ENCODE data around the gene VPS39. TPM values are rescaled to one million over a fixed set of nuclear protein-coding genes. Genes with fewer than 3 reads are reported as not detected.

The VPS39 gene
- total RNA-seq, 5 donors from 2014 or later (not counting 1 experiment from before 2014, with no cell fraction given): 98.5 to 113 (median 101) TPM

DNA sequence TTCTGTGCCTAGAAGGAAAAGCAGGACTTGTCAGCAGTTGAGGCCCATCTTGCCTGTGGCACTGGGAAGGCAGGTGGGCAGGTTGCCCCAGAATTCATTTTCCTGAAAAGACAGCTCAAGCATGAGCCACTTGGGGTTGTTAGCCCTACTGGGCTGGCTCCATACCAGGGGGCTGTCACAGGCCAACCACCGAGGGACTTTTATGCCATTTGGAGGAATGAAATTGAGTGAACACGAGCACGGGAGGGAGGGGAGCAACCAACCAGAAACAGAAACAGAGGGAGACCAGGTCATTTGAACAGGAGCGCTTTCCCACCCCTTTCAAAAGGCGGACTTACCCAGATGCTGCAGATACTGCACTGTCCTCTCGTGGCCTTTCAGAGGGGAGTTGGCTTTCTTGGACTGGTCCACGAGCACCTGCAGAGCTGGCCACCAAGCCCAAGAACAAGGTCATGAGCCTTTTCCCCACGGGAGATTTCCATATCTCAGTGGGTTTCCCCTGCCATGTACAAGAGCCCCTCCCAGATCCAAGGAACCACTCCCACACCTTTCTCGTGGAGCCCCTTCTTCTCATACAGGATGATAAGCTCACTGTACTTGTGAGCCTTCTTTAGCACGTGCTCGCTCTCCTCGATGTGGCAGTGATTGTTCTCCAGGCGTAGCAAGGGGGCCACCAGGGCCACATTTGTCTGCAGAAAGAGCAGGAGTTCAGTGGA, 41.7 kb downstream of the VPS39 start:
- POLR2A ChIA-PET: no interaction called here
- peaks cover 17 to 94% of the 10 kb centered on the region in 2 donors for H3K36me3 ChIP-seq (ENCODE audit: control insufficient read depth in 2 of 2, extremely low read depth in 1 of 2, insufficient read depth in 1 of 2, low read length in 1 of 2)
- Mint-ChIP-seq H3K36me3 (peaks cover 74% of the 10 kb centered on the region), H3K4me3 (no peak overlapping the region), H3K27ac (no peak overlapping the region), H3K4me1 (peaks cover 0 to 2% (median 0%) of the 10 kb centered on the region in 3 donors), H3K9me3 (no peaks in the 10 kb centered on the region), H3K27me3 (no peaks in the 10 kb centered on the region)
- ATAC-seq (replicated peaks in 1 of 4): no peak
- WGBS (ENCODE audit: insufficient coverage): 100% methylated on average over 12 of the region's 13 CpGs
- no peaks in the 10 kb centered on the region for H3K27me3 ChIP-seq (replicated peaks in 1 of 2; ENCODE audit: control insufficient read depth in 2 of 2, extremely low read depth in 1 of 2, insufficient read depth in 2 of 2, low read length in 1 of 2)
- CTCF ChIA-PET: no interaction called here
- no peak for DNase-seq
- H3K4me1 ChIP-seq (ENCODE audit: control insufficient read depth in 1 of 2, extremely low read depth in 1 of 2, insufficient read depth in 2 of 2, low read length in 2 of 2): no peaks in the 10 kb centered on the region
- H3K27ac ChIP-seq (ENCODE audit: low read length): no peak overlapping the region
- H3K9me3 ChIP-seq: no peaks in the 10 kb centered on the region
- no peak overlapping the region for H3K4me3 ChIP-seq (ENCODE audit: control insufficient read depth in 1 of 2, extremely low read depth in 1 of 2, low read length in 1 of 2)

DNA sequence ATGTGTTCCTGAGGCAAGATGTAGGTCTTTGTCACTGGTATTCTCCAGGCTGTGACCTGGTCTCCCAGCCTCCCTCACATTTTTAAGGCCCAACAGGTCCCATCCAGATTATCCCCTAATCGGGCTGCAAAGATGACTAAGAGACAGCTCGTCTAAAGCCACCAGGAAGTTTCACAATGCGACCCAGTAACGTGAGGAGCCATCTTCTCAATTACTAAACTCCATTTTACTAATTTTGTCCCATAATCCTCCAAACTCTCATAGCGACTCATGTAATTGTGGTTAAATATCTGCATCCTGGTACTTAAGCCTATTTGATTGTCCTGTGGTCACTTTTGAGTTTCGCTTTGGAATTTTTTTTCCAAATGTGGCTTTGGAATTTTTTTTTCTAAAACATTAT, 43.0 kb downstream of the VPS39 start:
- ChIA-PET CTCF (interaction anchor here in 1 of 2 donors (0.5 kb wide), 1 partner anchor 175 kb away, joined by 4 read pairs; no protein-coding TSS in a partner anchor), POLR2A (no interaction called here)
- H3K36me3 Mint-ChIP-seq: peaks cover 73% of the 10 kb centered on the region
- no peaks in the 10 kb centered on the region for H3K27me3 ChIP-seq (replicated peaks in 1 of 2; ENCODE audit: control insufficient read depth in 2 of 2, extremely low read depth in 1 of 2, insufficient read depth in 2 of 2, low read length in 1 of 2)
- no peaks in the 10 kb centered on the region for H3K9me3 ChIP-seq
- H3K27ac Mint-ChIP-seq: no peak overlapping the region
- peaks cover 24 to 94% of the 10 kb centered on the region in 2 donors for H3K36me3 ChIP-seq (ENCODE audit: control insufficient read depth in 2 of 2, extremely low read depth in 1 of 2, insufficient read depth in 1 of 2, low read length in 1 of 2)
- DNase-seq: no peak
- H3K4me1 Mint-ChIP-seq: no peaks in the 10 kb centered on the region
- H3K4me1 ChIP-seq (ENCODE audit: control insufficient read depth in 1 of 2, extremely low read depth in 1 of 2, insufficient read depth in 2 of 2, low read length in 2 of 2): no peaks in the 10 kb centered on the region
- 86% methylated on average over 1 of the region's 6 CpGs for WGBS (ENCODE audit: insufficient coverage)
- no peak overlapping the region for H3K27ac ChIP-seq (ENCODE audit: low read length)
- no peak overlapping the region for H3K4me3 Mint-ChIP-seq
- no peak overlapping the region for H3K4me3 ChIP-seq (ENCODE audit: control insufficient read depth in 1 of 2, extremely low read depth in 1 of 2, low read length in 1 of 2)
- H3K27me3 Mint-ChIP-seq: no peaks in the 10 kb centered on the region
- ATAC-seq (replicated peaks in 1 of 4): no peak
- H3K9me3 Mint-ChIP-seq: no peaks in the 10 kb centered on the region

DNA sequence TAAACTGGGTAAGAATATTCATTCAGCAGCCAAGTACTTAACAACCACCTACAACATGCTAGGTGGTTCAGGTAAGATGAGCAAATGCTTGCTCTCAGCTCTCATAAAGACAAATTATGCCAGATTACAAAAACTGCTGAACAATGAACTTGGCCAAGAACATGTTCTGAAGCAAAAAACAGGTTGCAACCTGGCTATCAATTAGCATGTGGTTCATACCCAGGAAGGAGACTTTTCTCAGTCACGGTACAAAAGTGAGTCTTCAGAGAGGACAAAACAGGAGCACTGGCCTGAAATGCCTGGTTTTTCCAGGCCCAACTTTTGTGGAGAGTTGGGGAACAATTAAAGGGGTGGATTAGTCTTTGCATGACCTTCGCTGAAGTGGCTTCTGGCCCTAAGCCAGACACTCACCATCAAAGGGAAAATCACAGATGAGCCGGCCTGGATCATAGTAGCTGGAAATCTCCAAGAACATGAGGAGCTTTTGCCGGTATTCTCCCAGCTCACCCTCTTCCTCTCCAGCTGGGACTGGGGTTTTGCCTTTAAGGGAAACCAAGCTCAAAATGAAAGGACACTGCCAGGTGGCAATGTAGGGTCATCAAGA, 44.1 kb downstream of the VPS39 start:
- Mint-ChIP-seq H3K27me3 (no peaks in the 10 kb centered on the region), H3K36me3 (peaks cover 71% of the 10 kb centered on the region), H3K4me1 (no peaks in the 10 kb centered on the region), H3K4me3 (no peak overlapping the region), H3K27ac (no peak overlapping the region), H3K9me3 (no peaks in the 10 kb centered on the region)
- ATAC-seq (replicated peaks in 1 of 4) (no peak), DNase-seq (no peak)
- Histone ChIP-seq H3K27ac (ENCODE audit: low read length) (no peak overlapping the region), H3K4me1 (ENCODE audit: control insufficient read depth in 1 of 2, extremely low read depth in 1 of 2, insufficient read depth in 2 of 2, low read length in 2 of 2) (no peaks in the 10 kb centered on the region), H3K9me3 (no peaks in the 10 kb centered on the region), H3K36me3 (ENCODE audit: control insufficient read depth in 2 of 2, extremely low read depth in 1 of 2, insufficient read depth in 1 of 2, low read length in 1 of 2) (peaks cover 24 to 95% of the 10 kb centered on the region in 2 donors), H3K27me3 (replicated peaks in 1 of 2; ENCODE audit: control insufficient read depth in 2 of 2, extremely low read depth in 1 of 2, insufficient read depth in 2 of 2, low read length in 1 of 2) (no peaks in the 10 kb centered on the region), H3K4me3 (ENCODE audit: control insufficient read depth in 1 of 2, extremely low read depth in 1 of 2, low read length in 1 of 2) (no peak overlapping the region)
- WGBS (ENCODE audit: insufficient coverage): no CpG with 5 or more reads among the region's 4 CpGs
- POLR2A ChIA-PET: no interaction called here
- CTCF ChIA-PET: no interaction called here

DNA sequence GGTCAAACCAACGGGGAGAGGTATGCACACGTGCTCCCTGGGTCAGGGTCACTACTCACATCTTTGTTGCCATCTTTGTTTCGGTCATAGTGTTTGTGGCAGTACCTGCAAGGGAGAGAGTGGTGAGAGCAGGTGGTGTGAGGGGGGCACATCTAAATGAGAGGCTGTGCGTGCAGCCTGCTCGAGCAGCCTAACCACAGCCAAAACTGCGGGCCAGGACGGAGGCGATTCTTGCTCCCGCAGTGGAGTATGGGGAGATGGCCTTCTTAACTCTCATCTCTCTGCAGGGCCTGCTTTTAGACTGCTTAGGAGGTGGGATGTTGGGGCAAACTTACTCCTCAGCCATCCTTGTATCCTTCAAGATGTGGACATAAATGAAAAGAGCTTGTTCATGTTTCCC, 44.8 kb downstream of the VPS39 start:
- no peak overlapping the region for H3K27ac ChIP-seq (ENCODE audit: low read length)
- no peaks in the 10 kb centered on the region for H3K27me3 ChIP-seq (replicated peaks in 1 of 2; ENCODE audit: control insufficient read depth in 2 of 2, extremely low read depth in 1 of 2, insufficient read depth in 2 of 2, low read length in 1 of 2)
- no peaks in the 10 kb centered on the region for H3K27me3 Mint-ChIP-seq
- ChIA-PET CTCF (no interaction called here), POLR2A (no interaction called here)
- H3K9me3 Mint-ChIP-seq: no peaks in the 10 kb centered on the region
- peaks cover 24 to 94% of the 10 kb centered on the region in 2 donors for H3K36me3 ChIP-seq (ENCODE audit: control insufficient read depth in 2 of 2, extremely low read depth in 1 of 2, insufficient read depth in 1 of 2, low read length in 1 of 2)
- no peak overlapping the region for H3K4me3 ChIP-seq (ENCODE audit: control insufficient read depth in 1 of 2, extremely low read depth in 1 of 2, low read length in 1 of 2)
- H3K27ac Mint-ChIP-seq: no peak overlapping the region
- DNase-seq: no peak
- H3K4me1 Mint-ChIP-seq: no peaks in the 10 kb centered on the region
- WGBS (ENCODE audit: insufficient coverage): 96% methylated on average over 5 of the region's 9 CpGs
- H3K4me1 ChIP-seq (ENCODE audit: control insufficient read depth in 1 of 2, extremely low read depth in 1 of 2, insufficient read depth in 2 of 2, low read length in 2 of 2): no peaks in the 10 kb centered on the region
- no peak for ATAC-seq (replicated peaks in 1 of 4)
- peaks cover 75% of the 10 kb centered on the region for H3K36me3 Mint-ChIP-seq
- no peak overlapping the region for H3K4me3 Mint-ChIP-seq
- no peaks in the 10 kb centered on the region for H3K9me3 ChIP-seq

DNA sequence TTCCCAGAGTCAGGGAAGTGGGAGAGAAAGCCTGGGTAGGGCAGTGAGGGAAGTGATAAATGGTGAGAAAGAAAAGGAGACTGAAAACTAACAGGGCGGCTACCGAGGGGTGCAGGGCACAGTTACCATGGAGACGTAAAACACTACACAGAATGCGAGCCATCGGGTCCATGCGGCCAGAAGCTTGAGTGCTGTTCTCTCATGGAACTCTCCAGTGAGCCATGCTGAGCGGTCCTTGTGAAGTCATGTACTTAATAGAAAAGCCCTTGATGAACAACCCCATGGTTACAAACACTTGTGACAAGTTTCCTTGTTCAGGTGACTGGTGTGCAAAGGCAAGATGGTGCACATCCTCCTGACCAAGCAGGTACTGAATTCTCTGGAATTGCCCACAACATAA, 48.0 kb downstream of the VPS39 start:
- Histone ChIP-seq H3K27ac (ENCODE audit: low read length) (no peak overlapping the region), H3K9me3 (no peaks in the 10 kb centered on the region), H3K36me3 (ENCODE audit: control insufficient read depth in 2 of 2, extremely low read depth in 1 of 2, insufficient read depth in 1 of 2, low read length in 1 of 2) (peaks cover 17 to 62% of the 10 kb centered on the region in 2 donors), H3K27me3 (replicated peaks in 1 of 2; ENCODE audit: control insufficient read depth in 2 of 2, extremely low read depth in 1 of 2, insufficient read depth in 2 of 2, low read length in 1 of 2) (no peaks in the 10 kb centered on the region), H3K4me1 (ENCODE audit: control insufficient read depth in 1 of 2, extremely low read depth in 1 of 2, insufficient read depth in 2 of 2, low read length in 2 of 2) (no peaks in the 10 kb centered on the region), H3K4me3 (ENCODE audit: control insufficient read depth in 1 of 2, extremely low read depth in 1 of 2, low read length in 1 of 2) (no peak overlapping the region)
- CTCF ChIA-PET: no interaction called here
- Mint-ChIP-seq H3K27me3 (no peaks in the 10 kb centered on the region), H3K36me3 (peaks cover 50% of the 10 kb centered on the region), H3K4me3 (no peak overlapping the region), H3K9me3 (no peaks in the 10 kb centered on the region), H3K4me1 (no peaks in the 10 kb centered on the region), H3K27ac (no peak overlapping the region)
- 98% methylated on average over 6 of the region's 7 CpGs for WGBS (ENCODE audit: insufficient coverage)
- POLR2A ChIA-PET: no interaction called here
- no peak for ATAC-seq (replicated peaks in 1 of 4)
- DNase-seq: no peak

DNA sequence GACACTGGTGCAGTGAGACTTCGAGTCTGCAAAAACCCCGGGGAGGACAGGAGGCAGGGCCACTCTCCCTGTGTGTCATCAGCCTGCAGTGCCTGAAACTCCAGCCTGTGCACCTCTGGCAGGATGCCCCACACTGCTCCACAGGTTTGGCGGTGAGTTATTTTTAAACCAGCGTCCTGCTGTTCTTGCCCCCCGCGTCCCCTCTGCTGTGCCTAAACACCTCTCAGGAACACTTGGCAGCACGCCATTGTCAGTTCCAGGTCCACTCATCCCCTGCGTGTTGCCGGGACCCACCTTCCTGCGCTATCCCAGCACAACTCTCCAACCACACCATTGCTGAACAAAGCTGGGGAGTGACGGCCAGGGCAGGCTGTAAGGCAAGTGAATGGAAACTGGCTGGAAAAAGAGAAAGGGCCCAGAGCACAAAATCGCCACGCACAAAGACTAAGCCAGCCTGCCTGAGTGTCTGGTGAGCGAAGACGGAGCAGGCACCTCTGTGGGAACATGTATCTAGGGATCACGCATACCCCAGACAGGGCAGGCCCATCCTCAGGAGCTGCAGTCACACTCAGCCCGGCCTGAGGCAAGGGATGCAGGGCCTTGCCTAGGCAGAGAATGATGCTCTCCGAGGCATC, 48.6 kb downstream of the VPS39 start:
- Histone ChIP-seq H3K4me3 (ENCODE audit: control insufficient read depth in 1 of 2, extremely low read depth in 1 of 2, low read length in 1 of 2) (no peak overlapping the region), H3K36me3 (ENCODE audit: control insufficient read depth in 2 of 2, extremely low read depth in 1 of 2, insufficient read depth in 1 of 2, low read length in 1 of 2) (peaks cover 17 to 56% of the 10 kb centered on the region in 2 donors), H3K4me1 (ENCODE audit: control insufficient read depth in 1 of 2, extremely low read depth in 1 of 2, insufficient read depth in 2 of 2, low read length in 2 of 2) (no peaks in the 10 kb centered on the region), H3K27ac (ENCODE audit: low read length) (no peak overlapping the region), H3K9me3 (no peaks in the 10 kb centered on the region), H3K27me3 (replicated peaks in 1 of 2; ENCODE audit: control insufficient read depth in 2 of 2, extremely low read depth in 1 of 2, insufficient read depth in 2 of 2, low read length in 1 of 2) (no peaks in the 10 kb centered on the region)
- Mint-ChIP-seq H3K27ac (no peak overlapping the region), H3K4me1 (no peaks in the 10 kb centered on the region), H3K36me3 (peaks cover 44% of the 10 kb centered on the region), H3K27me3 (no peaks in the 10 kb centered on the region), H3K9me3 (no peaks in the 10 kb centered on the region), H3K4me3 (no peak overlapping the region)
- DNase-seq (no peak), ATAC-seq (replicated peaks in 1 of 4) (no peak)
- WGBS (ENCODE audit: insufficient coverage): 94% methylated on average over 14 of the region's 18 CpGs
- ChIA-PET CTCF (no interaction called here), POLR2A (no interaction called here)
